ENCODE data around the gene RETREG3.

DNA sequence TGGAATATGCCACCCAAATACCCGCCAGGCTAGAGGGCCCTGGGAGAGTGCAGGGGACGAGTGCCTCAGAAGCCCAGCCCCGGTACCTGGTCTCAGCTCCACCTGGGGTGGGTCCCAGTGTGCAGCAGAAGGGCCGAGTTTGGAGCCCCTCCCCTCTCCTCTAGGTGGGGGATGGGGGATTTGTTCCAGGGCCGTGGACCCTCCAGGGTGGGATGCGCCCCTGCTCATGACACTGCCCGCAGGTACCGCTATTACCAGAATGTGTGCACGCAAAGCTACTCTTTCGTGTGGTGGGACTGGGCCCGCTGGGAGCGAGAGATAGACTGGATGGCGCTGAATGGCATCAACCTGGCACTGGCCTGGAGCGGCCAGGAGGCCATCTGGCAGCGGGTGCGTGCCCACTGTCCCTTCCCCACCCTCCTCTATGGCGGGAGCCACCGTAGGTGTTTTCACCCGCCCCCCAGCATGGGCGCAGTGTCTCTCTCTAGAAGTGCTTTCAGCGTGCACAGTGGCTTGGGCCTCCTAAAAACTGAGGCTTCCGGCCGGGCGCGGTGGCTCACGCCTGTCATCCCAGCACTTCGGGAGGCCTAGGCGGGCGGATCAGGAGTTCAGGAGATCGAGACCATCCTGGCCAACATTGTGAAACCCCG is 71.9 kb downstream of the RETREG3 start:
- TF ChIP-seq, protein P1, sequence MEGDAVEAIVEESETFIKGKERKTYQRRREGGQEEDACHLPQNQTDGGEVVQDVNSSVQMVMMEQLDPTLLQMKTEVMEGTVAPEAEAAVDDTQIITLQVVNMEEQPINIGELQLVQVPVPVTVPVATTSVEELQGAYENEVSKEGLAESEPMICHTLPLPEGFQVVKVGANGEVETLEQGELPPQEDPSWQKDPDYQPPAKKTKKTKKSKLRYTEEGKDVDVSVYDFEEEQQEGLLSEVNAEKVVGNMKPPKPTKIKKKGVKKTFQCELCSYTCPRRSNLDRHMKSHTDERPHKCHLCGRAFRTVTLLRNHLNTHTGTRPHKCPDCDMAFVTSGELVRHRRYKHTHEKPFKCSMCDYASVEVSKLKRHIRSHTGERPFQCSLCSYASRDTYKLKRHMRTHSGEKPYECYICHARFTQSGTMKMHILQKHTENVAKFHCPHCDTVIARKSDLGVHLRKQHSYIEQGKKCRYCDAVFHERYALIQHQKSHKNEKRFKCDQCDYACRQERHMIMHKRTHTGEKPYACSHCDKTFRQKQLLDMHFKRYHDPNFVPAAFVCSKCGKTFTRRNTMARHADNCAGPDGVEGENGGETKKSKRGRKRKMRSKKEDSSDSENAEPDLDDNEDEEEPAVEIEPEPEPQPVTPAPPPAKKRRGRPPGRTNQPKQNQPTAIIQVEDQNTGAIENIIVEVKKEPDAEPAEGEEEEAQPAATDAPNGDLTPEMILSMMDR (IDR thresholded peaks at IDR 0.05) = no peak
- no peak for TF ChIP-seq POLR2A (IDR thresholded peaks at IDR 0.05)
